GM19043 (cell line): Measurements from ENCODE around the gene ROR2.
"Not testable (repeated sequence)": the region's sequence is repeated elsewhere in the genome, so short reads cannot be mapped to it uniquely, and the experiment has no call there.

ENCODE experiments used
- ATAC-seq: cut with Tn5 transposase; IDR thresholded peaks from one replicate; pipeline ENCODE4 v1.9.1; 2021; ENCODE audit warnings: low read depth; ENCODE audit not compliant: unreplicated experiment

ROR2 gene

GRCh38 chr9:91558879-91559278, 391.1 kb downstream of the ROR2 start:
- no peak for ATAC-seq

- ATAC-seq: no peak
Measured at GRCh38 chr9:91558395-91558794, 391.6 kb downstream of the ROR2 start.

- no peak for ATAC-seq
Measured at GRCh38 chr9:91557327-91557726, 392.7 kb downstream of the ROR2 start.

- no peak for ATAC-seq
Measured at GRCh38 chr9:91555132-91555531, 394.9 kb downstream of the ROR2 start.

- ATAC-seq: no peak
Measured at GRCh38 chr9:91549177-91549576, 400.9 kb downstream of the ROR2 start.

GRCh38 chr9:91547081-91547480, 402.9 kb downstream of the ROR2 start:
- ATAC-seq: no peak

- ATAC-seq: no peak
Measured at GRCh38 chr9:91546574-91546973, 403.5 kb downstream of the ROR2 start.

GRCh38 chr9:91541734-91542133, 408.3 kb downstream of the ROR2 start:
- ATAC-seq: no peak

GRCh38 chr9:91540506-91540905, 409.5 kb downstream of the ROR2 start:
- not testable (repeated sequence) for ATAC-seq

GRCh38 chr9:91536211-91536691, 413.8 kb downstream of the ROR2 start:
- no peak for ATAC-seq

- no peak for ATAC-seq
Measured at GRCh38 chr9:91534374-91534773, 415.7 kb downstream of the ROR2 start.

- ATAC-seq: no peak
Measured at GRCh38 chr9:91533382-91533781, 416.6 kb downstream of the ROR2 start.

- ATAC-seq: no peak
Measured at GRCh38 chr9:91532325-91532724, 417.7 kb downstream of the ROR2 start.

- ATAC-seq: no peak
Measured at GRCh38 chr9:91530829-91531228, 419.2 kb downstream of the ROR2 start.

GRCh38 chr9:91522481-91522880, 427.5 kb downstream of the ROR2 start:
- no peak for ATAC-seq

GRCh38 chr9:91519520-91520277, 430.3 kb downstream of the ROR2 start:
- no peak for ATAC-seq

GRCh38 chr9:91518462-91518861, 431.6 kb downstream of the ROR2 start:
- no peak for ATAC-seq

GRCh38 chr9:91517801-91518200, 432.2 kb downstream of the ROR2 start:
- no peak for ATAC-seq

- ATAC-seq: not testable (repeated sequence)
Measured at GRCh38 chr9:91517332-91517731, 432.7 kb downstream of the ROR2 start.

GRCh38 chr9:91516777-91517176, 433.3 kb downstream of the ROR2 start:
- no peak for ATAC-seq

GRCh38 chr9:91516081-91516480, 433.9 kb downstream of the ROR2 start:
- no peak for ATAC-seq

GRCh38 chr9:91515074-91515687, 434.8 kb downstream of the ROR2 start:
- no peak for ATAC-seq
